ENCODE results near the gene YPEL5.
"Not testable (repeated sequence)": the region's sequence is repeated elsewhere in the genome, so short reads cannot be mapped to it uniquely, and the experiment has no call there.

YPEL5 gene

DNA sequence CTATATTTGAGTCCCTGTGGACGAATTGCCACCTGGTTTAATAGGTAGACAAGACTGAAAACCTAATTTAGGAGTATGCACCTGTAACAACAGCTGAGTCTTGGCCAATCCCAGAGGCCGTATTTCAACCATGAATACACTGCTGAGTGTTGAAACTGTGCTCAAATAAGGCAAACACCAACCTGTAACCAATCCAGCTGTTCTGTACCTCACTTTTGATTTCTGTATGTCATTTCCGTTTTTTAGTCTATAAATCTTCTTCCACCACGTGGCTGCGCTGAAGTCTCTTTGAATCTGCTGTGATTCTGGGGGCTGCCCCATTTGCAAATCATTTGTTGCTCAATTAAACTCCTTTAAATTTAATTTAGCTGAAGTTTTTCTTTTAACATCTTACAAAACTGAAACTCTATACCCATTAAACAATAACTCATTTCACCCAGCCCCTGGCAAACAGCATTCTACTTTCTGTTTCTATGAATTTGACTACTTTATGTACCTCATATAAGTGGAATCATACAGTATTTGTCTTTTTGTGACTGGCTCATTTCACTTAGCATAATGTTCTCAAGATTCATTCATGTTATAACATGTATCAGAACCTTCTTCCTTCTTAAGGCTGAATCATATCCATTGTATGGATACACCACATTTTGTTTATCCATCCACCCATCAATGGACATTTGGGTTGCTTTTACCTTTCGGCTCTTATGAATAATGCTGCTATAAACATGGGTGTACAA lies 7.5 kb upstream of the YPEL5 start:
- no peak for DNase-seq

DNA sequence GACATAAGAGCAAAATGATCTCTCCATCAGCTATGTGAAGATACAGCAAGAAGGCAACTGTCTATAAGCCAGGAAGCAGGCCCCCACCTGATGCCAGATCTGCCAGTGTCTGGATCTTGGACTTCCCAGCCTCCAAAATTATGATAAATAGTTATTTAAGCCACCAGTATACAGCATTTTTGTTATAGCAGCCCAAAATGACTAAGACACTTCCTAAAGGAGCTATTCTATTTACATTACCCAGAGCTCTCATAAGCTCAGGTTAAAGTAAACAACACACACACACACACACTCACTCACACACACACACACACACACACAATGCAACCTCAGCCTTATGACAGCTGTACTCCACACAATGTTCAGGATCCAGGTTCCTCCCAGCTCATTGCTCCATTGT lies 5.7 kb upstream of the YPEL5 start:
- DNase-seq, result no peak

DNA sequence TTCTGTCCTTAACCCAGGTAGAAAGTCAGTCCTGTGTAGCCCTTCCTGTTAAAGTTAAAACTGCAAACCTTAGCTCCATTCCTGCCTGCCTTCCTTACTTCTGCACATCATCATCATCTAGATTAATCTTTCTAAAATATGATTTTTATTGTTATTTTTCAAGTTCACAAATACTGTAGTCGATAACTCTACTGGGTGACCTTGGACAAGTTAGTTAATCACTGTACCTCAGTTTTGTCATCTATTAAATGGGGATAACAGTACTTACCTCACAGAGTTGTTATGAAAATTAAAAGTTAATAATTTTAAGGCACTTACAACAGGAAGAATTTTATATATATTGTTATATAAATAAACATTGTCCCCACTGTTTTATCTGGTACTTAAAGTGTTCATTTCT lies 2.5 kb upstream of the YPEL5 start:
- no peak for DNase-seq

DNA sequence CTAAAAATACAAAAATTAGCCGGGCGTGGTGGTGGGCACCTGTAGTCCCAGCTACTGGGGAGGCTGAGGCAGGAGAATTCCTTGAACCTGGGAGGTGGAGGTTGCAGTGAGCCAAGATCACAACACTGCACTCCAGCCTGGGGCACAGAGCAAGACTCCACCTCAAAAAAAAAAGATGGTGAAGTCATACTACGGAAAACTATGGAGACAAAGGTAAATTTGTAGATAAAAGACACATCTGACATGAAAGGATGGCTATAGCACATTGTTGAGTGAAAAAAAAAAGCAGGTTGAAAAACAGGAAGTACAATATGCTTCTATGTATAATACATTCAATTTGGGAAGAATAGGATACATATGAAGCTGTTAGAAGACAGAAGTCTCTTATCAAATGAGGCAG lies 1.9 kb upstream of the YPEL5 start:
- DNase-seq, result not testable (repeated sequence)

DNA sequence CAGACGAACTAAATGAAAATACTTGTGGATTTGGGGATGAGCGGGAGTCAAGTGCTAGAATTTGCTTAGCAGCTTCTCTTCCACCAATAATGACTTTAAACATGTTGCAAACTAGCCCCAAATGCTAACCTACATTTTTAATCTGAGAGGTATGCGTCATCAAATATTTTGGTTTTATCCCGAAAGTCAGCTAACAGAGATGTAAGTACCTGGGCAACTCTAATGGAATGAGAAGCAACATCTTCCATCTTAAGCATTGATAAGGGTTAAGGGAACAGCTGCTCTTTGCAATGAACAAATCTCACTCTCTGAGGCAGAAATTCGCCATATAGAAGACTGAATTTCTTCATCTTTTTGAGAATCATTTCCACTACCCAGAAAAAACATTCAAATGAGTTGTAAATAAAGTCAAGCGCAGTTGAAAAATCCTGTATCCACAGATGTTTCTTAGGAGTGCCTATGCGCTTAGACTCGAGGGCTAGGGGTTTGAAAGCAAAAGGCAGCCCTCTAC lies 926 bp upstream of the YPEL5 start:
- DNase-seq, result no peak

DNA sequence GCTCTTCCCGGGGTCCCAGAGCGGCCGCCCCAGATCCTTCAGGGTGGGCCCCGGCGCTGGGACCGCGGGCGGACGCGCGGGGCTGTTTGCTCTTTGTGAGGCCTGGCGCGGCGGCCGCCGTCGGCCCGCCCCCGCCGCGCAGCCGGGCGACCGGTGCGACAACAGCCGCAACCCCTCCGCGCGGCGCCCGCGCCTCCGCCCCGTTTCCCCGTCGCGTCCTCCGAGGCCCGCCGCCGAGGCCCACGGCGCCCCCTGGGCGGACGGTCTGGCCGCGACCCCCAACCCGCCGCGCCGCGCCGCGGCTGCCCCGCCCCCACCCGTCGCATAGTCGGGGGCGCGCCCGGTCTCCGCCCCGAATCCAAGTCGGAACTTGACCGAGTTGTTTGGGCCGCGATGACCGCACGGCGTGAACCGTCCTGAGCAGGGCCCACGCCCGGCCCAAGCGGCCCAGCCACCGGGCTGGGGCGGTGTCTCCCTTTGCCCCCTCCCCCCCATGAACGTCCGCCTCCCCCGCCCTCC lies 448 bp downstream of the YPEL5 start:
- DNase-seq, result peak; percentile 59

DNA sequence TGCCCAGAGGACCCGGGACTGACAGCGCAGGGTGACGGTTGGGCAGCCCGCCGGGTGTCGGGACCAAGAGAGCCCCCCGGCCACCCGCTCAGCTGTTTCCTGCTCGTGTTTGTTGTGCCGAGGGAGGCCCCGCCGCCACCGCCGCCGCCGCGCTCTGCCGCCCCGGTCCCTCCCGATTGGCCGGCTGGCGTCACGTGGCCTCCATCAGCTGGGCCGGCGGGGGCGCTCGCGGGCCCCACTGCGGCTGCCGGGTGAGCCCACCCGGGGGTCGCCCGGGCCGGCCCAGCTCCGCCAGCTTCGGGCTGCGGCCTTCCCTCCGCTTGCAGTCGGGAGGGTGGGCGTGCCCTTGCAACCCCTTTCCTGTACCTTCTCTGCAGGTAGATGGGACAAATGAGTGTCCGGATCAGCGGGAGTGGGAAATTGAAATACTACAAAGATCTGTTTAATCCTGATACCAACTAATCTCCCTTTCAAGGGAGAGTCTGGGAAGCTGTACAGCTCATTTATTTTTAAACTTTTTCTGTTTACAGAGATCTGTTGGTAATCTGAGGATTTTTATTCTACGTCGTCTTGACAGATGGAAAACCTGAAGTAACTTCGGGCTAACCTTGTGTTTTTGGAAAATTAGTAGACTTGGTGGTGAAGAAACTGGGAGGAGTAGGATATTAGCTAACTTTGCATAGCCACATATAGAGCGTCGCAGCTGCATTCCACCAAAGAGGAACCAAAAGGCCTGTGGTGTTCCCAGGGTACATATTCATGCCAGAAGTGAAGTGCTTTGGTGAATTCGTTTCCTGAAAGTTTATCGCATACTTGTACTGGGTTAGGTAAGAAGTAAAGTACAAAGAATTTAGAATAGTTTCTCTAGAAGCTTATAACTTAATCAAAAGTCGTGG lies 1.2 kb downstream of the YPEL5 start:
- peak; percentile 73 for DNase-seq

DNA sequence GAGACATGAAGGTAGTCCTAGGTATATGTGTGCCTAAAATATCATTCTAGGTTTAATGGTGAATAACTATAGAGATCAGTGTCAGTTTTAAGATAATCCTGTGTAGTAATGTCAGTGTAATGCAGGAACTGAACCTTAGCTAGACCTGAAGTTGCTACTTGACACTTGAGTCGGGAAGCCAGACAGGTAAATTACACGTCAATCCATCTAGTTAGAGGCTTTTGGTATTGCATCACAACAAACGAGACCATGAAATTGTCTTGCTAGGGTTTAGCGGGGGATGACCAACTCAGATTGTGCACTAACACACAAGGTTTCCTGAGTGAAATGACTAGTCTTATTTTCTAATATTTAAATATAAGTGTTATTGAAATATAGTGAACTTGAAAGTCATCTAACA lies 2.0 kb downstream of the YPEL5 start:
- DNase-seq, result no peak

DNA sequence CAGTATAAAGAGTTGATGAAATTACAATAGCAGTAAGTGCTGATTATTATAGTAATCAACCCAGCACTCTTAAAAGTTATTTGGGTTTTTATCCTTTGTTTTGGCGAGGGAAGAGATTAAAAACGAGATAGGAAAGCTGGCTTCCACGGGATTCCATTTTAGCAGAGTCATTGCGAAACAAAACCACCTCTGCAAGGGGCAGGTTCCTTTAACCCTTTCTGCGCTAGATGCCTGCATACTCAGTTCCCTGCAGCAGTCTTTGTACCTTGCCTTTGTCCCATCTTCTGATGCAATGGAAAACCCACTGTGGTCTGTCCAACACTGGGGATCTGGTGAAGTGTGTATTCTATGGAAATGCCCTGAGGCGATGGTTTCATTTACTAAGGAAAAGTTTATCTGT lies 2.7 kb downstream of the YPEL5 start:
- DNase-seq, result no peak

DNA sequence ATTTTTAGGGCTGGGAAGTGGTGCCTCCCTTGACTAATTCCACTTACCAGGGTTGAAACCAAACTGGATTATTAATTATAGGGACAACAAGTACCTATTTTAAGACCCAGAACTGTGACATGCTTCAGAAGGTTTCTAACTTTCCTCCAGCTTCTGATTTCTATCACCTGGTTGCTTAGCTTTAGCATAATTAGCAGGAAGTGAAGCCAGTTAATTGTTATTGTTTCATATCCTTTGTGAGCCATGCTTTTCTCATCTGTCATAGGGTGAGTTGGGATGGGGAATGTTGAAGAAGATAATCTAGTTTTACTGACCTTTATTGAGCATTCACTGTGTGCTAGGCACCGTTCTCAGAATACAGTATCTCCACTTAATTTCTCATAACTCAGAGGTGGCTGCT lies 3.2 kb downstream of the YPEL5 start:
- DNase-seq, result no peak

DNA sequence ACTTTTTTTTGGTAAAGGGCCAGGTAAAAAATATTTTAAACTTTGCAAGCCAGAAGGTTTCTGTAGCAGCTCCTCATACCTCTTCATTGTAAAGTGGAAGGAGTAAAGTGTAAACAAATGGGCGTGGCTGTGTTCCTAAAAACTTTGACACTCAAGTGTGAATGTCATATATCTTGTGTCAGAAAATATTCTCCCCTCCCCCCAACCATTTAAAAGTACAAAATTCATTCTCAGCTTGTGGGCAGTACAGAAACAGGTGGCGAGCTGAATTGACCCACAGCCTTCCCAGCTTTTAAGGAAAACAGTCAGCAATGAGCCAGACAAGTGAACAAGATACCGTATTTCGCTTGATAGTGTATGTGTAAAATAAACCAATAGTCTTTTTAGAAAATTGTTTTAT lies 4.0 kb downstream of the YPEL5 start:
- no peak for DNase-seq

DNA sequence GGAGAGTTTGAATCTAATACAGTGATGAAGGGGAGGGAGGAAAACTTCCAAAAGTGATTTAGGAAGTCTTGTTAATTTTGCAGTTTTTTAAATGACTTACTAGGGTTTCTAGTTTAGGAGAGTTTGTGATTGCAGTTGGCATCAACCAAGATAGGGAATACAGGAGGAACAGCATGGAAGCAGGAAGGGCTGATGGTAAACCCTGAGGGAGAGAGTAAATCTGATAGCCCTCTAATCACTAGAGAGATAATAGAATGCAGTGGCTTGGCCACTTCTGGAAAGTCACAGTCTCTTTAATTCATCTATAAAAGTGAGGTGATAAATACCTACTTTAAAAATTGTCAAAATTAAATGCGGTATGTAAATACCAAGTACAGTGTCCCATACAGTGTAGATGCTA lies 5.6 kb downstream of the YPEL5 start:
- DNase-seq, result no peak

DNA sequence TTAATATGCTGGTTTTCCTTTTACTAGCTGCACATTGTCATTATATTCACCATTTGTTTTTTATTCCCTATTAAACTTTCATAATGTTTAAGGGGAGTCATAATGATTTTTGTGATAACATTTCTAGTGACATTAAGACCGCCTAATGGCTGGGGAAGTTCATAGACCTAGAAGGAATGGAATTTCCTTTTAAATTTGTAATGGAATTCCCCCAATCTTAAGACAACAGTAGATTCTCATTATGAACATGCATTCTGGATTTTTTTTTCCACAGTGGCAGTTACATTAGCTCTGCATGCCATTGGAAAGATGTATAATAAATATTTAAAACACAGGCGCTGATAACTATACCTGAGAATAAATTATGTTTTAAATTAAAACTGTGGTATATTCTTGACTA lies 8.4 kb downstream of the YPEL5 start:
- no peak for DNase-seq

DNA sequence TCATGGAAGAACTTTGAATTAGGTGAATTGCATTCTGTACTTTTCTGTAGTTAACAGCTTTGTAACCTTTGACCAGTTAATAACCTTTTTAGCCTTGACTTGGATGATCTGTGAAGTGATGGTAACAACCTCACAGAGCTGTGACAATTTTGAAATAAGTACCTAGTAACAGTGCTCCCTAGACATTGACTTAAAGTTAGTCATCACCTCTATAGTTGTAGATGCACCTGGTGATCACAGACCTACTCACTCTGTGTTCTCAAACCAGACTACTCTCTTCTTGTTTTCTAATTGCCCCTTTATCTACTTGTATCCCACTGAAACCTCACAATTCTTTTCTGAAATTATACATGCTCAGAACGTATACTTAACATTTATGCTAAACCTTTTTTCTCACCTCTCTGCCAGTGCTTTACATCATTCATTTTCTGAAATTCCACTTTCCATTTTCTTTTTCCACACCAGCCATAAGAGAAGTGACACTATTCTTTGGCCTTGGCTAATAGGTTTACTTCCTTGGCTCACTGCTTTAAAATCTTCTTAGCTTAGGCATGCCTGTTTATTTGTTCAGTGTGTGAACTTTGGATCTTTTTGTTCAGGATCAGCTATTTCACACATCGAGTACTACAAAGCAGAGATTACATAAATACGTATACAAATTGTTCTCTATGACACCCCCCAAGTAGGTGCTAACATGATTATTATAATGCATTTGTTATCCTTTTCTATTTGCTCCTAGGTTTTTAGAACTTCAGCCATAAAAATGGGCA lies 9.3 kb downstream of the YPEL5 start:
- DNase-seq, result no peak

DNA sequence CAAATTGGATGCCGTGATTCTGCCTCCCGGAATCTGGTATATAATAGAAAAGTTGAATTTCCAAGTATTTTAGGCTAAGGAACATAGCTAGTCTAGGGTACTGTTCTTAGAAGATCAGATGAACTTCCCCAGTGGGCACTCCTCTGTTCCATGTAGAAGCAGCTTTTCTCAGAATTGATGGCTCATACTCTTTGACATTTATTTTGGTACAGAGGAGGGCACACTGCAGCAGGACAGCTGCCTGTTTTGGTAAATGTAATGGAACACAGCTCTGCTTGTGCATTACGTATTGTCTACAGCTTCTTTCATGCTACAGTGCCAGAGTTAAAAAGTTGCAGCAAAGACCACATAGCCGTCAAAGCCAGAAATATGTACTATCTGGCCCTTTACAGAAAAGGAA lies 10.8 kb downstream of the YPEL5 start:
- no peak for DNase-seq

DNA sequence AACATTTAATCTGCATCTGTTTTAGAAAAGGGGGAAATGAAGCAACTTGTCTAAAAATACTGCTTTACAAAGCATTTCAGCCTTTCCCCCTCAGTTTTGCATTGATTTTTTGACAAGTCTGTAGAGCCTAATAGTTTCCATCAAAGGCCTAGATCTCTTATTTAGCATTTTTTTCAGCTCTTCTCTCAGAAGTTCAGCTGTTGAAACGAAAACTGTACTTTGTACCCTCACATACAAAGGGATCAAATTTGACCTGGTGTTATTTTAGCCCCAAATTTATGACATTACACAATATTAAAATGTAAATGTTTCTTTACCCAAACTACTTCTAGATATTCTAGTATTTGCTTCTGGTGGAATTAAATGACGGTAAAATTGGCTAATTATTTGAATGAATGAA lies 13.0 kb downstream of the YPEL5 start:
- DNase-seq, result no peak

DNA sequence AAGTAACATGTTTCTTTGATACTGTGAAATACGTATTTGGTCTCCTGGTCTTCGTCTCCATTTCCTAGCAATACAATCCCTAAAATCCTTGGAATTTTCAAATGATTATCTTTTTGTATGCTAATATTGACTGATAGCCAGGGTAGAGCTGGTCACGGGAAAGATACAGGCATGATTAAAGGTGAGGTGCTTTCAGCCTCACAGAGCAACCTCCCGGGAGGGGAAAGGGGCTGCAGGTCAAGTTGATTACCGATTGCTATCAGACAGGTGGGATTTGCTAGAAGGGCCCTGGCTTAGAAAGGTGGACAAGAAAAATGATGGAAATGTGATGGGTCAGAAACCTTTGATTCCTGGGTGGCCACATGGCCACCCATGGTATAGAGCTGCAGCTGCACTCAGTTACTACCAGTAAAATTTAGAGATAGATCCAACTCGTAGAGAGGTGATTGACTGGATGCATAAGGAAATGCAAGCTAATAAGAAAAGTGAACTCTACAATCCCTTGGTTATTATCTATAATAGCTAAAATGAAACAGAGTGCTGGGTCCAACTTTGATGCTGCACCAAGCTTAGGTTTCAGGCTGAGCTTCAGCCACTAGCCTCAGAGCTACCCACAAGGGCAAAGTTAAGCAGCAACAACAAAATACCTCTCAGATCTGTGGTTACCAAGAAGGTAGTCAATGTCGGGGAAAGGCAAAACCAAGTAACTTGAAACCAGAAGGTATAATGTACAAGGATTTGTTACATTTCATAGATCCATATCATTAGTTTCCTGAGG lies 15.3 kb downstream of the YPEL5 start:
- DNase-seq, result no peak

DNA sequence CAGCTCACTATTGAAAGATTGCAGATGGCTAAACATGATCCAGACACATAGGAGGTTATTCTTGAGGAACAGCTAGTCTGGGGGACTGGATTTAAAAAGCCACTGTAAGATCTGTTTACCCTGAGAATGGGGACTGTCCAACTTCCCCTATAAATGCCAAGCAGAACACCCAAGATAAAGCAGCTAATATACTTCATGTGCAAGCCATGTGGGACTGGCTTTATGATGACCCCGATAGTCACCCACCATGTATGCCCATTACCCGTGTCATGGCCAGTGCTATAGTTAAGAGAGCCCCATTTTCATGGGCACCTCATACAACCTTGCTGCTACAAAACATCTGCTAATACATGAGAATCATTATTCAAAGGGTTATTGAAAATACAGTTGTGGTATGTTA lies 16.0 kb downstream of the YPEL5 start:
- DNase-seq, result no peak

DNA sequence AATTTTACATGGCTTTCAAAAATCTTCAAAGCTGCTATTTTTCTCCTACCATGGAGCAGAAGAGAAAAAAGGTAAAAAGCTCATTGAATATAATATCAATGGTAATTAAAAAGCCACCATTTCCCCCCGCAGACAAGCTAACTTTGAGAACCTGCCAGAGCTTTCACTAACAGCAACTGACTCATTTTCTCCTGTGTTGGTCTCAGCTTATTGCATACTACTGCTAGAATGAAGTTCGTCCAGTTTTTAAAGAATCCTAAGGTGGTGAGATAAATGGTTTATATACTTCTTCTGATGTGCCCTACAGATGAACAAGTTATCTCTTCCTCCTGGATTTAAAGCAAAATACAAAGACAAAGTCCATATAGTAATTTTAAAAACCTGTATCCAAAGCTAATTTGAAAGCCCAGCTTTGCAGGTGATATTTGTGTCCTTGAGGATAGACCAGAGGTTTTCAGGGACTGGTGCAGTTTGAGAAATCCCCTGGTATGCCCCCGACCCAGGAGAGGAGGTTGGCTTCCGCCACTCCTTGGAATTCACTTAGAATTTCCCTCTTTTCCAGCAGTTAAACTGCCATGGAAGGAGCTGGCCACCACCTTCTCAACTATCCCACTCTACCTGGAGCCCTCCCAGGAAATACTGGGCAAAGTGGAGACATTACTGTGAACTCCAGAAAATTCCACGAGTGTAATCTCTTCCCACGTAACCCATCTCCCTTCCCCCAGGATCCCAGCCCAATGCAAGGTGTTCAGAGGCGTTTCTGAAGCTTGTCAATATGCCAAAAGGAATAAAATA lies 17.5 kb downstream of the YPEL5 start:
- no peak for DNase-seq

DNA sequence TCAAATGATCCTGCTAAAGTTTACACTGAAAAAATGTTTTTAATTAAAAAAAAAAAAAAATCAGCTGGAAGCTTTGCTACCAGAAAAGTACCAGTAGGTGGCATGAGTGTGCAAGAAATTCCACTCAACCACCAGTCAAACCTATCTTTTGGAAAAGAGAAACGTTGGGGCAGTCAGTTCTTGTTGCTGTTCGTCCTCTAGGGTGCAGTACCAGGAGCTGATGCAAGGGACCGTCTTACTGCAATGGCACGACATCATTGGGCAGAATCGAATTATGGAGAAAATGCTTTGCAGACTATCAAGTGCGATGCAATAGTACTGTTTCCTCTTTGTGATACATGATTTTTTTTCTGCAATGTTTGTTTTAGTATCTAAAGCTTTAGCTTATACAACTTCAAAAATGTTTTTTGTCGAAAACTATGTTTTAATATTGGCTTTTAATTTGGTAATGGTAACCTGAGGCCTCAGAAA lies 18.3 kb downstream of the YPEL5 start:
- peak; percentile 37 for DNase-seq

DNA sequence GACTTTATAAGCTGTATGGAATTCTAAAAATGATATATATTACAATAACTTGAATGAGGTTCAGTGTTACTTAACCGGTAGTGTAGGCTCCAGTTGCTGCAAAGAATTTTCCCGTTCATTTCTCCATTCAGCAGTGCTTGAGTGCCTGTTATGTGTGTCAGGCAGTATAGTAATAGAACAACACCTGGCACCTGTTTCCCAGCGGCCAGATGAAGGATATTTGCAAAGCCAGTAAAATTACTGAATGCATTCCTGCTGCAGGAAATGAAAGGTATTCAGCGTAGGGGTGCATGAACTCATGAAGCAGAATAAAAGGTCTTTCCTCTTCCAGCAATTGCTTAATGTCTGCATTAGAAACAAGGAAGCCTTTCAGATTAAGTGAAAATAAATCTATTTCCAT lies 18.8 kb downstream of the YPEL5 start:
- DNase-seq, result no peak
